Peyer's patch (tissue), 4 donors: ENCODE measurements around the gene SYNGAP1. TPM values are rescaled to one million over a fixed set of nuclear protein-coding genes. Genes with fewer than 3 reads are reported as not detected.
"Not testable (repeated sequence)": the region's sequence is repeated elsewhere in the genome, so short reads cannot be mapped to it uniquely, and the experiment has no call there.

ENCODE experiments used
- DNase-seq, 3 donors: peaks; one replicate each; pipeline ENCODE4 v3.0.0-alpha.2; 2017 to 2019
- H3K27ac ChIP-seq, 4 donors: fragments of 200-600 bp; sonication (generic); one replicate each; pipeline ENCODE4 v1.5.1; 2016 to 2019
- H3K27me3 ChIP-seq, 2 donors: fragments of 200-600 bp; sonication (generic); one replicate each; pipeline ENCODE4 v1.5.1; 2019
- H3K36me3 ChIP-seq, 3 donors: fragments of 200-600 bp; sonication (generic); one replicate each; pipeline ENCODE4 v1.5.1; 2016 to 2019
- H3K4me1 ChIP-seq, 4 donors: fragments of 200-600 bp; sonication (generic); one replicate each; pipeline ENCODE4 v1.5.1; 2016 to 2019
- H3K4me3 ChIP-seq, 4 donors: fragments of 200-600 bp; sonication (generic); 1 replicate in 3 of 4; 2 replicates in 1 of 4; pipeline ENCODE4 v1.5.1; 2016 to 2019; ENCODE audit warnings: mild to moderate bottlenecking in 1 of 4
- H3K9me3 ChIP-seq, 4 donors: fragments of 200-600 bp; sonication (generic); one replicate each; pipeline ENCODE4 v1.5.1; 2016 to 2019; ENCODE audit warnings: mild to moderate bottlenecking in 1 of 4
- POLR2A ChIP-seq, 2 donors: fragments of 450-650 bp; IDR thresholded peaks; one replicate each; pipeline ENCODE4 v1.5.1; 2017; ENCODE audit warnings: antibody characterized with exemption in 2 of 2, mild to moderate bottlenecking in 2 of 2, moderate library complexity in 2 of 2
- total RNA-seq, 4 donors: library from RNA; depleted of rRNA; stranded (reverse); fragments of >200 nt; gene quantifications; one replicate each; pipeline ENCODE4 v1.1.0, GENCODE V29; 2016
- TF ChIP-seq, protein P1 (sequence below), 6 experiments: fragments of 450-650 bp in 4 of 6; fragments of 200-600 bp in 2 of 6; sonication (generic) in 1 of 6; IDR thresholded peaks; one replicate each; pipeline ENCODE4 v1.5.1; 2017 to 2019; ENCODE audit warnings: antibody characterized with exemption in 6 of 6, mild to moderate bottlenecking in 3 of 6, moderate library complexity in 1 of 6

SYNGAP1 gene
- total RNA-seq: 10 to 100 TPM in 3 of 4 donors, 1 to 10 TPM in 1; 5.4 to 42.1 (median 15.0) TPM

DNA sequence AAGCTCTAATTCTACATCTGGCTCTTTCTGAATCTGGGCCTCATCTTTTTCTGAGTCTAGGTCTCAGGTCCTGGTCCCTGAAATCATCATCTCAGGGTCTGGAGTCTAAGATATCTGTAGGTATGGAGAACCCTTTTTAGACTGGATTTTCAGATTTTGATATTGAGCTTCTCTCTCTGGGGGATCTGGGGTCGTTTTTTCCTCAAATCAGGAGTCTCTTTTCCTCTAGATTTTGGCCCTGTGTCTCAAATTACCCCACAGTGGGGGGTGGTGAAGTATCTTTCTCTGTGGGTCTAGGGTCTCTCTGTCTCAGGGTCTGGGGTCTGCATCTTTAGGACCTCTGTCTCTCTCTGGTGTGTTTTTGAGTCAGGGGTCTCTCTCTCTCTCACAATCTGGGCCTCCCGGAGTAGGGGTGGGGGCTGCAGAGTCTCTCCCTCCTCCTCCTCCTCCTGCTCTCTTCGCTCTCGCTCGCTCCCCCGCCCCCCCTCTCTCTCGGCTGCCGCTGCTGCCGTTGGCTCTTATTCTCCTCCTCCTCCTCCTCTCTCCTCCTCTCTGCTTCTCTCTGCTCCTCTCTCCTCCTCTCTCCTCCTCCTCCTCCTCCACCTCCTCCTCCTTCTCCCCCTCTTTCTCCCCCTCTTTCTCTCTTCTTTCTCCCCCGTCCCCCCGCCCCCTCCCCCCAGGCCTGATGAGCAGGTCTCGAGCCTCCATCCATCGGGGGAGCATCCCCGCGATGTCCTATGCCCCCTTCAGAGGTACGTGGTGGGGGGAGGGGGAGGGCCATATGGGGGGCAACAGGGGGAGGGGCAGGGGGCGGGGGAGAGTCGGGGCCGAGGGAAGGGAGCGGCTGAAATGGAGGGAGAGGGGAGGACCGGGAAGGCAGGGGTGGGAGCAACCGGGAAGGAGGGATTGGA, at the start of gene SYNGAP1:
Gene SYNGAP1 (plus strand): TSS at position 486 of the 911 bp plus-strand sequence. CDS start 200 bp downstream, at position 686.
- TF ChIP-seq, protein P1, sequence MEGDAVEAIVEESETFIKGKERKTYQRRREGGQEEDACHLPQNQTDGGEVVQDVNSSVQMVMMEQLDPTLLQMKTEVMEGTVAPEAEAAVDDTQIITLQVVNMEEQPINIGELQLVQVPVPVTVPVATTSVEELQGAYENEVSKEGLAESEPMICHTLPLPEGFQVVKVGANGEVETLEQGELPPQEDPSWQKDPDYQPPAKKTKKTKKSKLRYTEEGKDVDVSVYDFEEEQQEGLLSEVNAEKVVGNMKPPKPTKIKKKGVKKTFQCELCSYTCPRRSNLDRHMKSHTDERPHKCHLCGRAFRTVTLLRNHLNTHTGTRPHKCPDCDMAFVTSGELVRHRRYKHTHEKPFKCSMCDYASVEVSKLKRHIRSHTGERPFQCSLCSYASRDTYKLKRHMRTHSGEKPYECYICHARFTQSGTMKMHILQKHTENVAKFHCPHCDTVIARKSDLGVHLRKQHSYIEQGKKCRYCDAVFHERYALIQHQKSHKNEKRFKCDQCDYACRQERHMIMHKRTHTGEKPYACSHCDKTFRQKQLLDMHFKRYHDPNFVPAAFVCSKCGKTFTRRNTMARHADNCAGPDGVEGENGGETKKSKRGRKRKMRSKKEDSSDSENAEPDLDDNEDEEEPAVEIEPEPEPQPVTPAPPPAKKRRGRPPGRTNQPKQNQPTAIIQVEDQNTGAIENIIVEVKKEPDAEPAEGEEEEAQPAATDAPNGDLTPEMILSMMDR (IDR thresholded peaks at IDR 0.05): no peak
- TF ChIP-seq POLR2A (IDR thresholded peaks at IDR 0.05): no peak
- H3K27me3 ChIP-seq: no peaks in the 10 kb centered on the region
- DNase-seq: no peak
- peak within 1 kb of the TSS in 3 of 4 donors; percentile 12 to 42 (median 41) for H3K4me3 ChIP-seq
- H3K9me3 ChIP-seq: no peaks in the 10 kb centered on the region
- peaks cover 0 to 12% (median 0%) of the 10 kb centered on the region in 3 donors for H3K36me3 ChIP-seq
- peaks cover 0 to 38% (median 10%) of the 10 kb centered on the region in 4 donors for H3K4me1 ChIP-seq
- H3K27ac ChIP-seq: peak within 1 kb of the TSS; percentile 89 to 95 (median 90)

DNA sequence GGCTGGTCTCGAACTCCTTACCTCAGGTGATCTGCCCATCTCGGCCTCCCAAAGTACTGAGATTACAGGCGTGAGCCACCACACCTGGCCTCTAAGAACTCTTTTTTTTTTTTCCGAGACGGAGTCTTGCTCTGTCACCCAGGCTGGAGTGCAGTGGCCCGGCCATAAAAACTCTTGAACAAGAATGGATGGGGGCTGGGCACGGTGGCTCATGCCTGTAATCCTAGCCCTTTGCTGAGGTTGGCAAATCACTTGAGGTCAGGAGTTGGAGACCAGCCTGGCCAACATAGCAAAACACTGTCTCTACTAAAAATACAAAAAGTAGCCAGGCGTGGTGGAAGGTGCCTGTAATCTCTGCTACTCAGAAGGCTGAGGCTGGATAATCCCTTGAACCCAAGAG, 48.0 kb upstream of the SYNGAP1 start:
- H3K4me3 ChIP-seq, H3K27ac ChIP-seq, H3K36me3 ChIP-seq, DNase-seq, H3K27me3 ChIP-seq, H3K9me3 ChIP-seq: not testable (repeated sequence)
- peaks cover 0 to 14% (median 0%) of the 10 kb centered on the region in 4 donors for H3K4me1 ChIP-seq

GRCh38 chr6:33372526-33373123, 47.2 kb upstream of the SYNGAP1 start:
- H3K27me3 ChIP-seq: no peaks in the 10 kb centered on the region
- peaks cover 0 to 14% (median 0%) of the 10 kb centered on the region in 4 donors for H3K4me1 ChIP-seq
- H3K9me3 ChIP-seq: no peaks in the 10 kb centered on the region
- TF ChIP-seq, protein P1 (IDR thresholded peaks at IDR 0.05): no peak
- TF ChIP-seq POLR2A (IDR thresholded peaks at IDR 0.05): no peak
- H3K36me3 ChIP-seq: no peaks in the 10 kb centered on the region
- H3K4me3 ChIP-seq: no peak overlapping the region
- no peak for DNase-seq
- no peak overlapping the region for H3K27ac ChIP-seq

DNA sequence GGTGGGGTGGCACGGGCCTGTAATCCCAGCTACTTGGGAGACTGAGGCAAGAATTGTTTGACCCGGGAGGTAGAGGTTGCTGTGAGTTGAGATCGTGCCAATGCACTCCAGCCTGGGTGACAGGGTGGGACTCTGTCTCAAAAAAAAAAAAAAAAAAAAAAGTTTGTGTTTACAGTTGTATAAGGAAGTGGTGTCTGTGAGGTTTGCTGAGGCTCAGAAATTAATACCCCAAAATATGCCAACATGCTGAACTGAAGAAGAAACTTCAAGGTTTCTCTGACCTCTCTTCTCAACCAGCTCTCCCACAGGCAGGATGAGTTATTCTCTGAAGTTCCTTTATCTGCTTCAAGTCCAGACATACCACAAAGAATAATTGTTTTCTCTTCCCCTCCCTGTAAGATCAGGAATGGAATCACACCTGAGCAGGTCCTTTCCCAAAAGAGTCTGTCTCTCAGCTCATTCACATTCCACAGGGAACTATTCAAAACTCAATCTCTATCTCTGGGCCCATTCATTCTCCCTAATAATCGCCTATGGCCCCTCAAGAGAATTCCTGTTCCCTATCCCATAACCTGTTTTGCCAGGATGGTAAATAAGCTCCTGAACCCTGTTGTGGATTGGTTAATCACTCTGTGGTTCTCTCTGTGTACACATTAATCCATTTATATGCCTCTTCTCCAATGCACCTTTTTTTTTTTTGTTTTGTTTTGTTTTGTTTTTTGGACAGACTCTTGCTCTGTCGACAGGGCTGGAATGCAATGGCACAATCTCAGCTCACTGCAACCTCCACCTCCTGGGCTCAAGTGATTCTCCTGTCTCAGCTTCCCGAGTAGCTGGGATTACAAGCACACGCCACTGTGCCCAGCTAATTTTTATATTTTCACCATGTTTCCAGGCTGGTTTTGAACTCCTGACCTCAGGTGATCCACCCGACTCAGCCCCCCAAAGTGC, 45.6 kb upstream of the SYNGAP1 start:
- DNase-seq: no peak
- Histone ChIP-seq H3K27me3 (no peaks in the 10 kb centered on the region), H3K36me3 (no peaks in the 10 kb centered on the region), H3K4me1 (peaks cover 0 to 14% (median 0%) of the 10 kb centered on the region in 4 donors), H3K27ac (no peak overlapping the region), H3K4me3 (no peak overlapping the region), H3K9me3 (no peaks in the 10 kb centered on the region)
- TF ChIP-seq POLR2A (IDR thresholded peaks at IDR 0.05): no peak
- TF ChIP-seq, protein P1 (IDR thresholded peaks at IDR 0.05): no peak

DNA sequence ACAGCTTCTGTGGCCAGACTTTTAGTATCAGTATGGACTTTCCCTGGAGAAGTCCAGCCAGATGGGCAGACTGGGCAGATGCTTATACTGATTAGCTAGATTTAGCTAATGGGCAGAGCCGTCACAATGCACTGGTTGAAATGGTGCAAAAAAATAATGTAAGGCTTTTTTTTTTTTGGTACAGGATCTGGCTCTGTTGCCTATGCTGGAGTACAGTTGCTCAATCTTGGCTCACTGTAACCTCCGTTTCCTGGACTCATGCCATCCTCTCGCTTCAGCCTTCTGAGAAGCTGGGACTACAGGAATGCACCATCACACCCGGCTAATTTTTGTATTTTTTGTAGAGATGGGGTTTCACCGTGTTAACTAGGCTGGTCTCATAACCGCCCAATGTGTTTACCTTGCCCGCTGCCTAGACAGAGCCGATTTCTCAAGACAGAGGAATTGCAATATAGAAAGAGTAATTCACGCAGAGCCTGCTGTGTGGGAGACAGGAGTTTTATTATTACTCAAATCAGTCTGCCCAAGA, 44.7 kb upstream of the SYNGAP1 start:
- Histone ChIP-seq H3K4me3 (no peak overlapping the region), H3K27me3 (no peaks in the 10 kb centered on the region), H3K36me3 (no peaks in the 10 kb centered on the region), H3K27ac (peak overlapping the region in 3 of 4 donors; percentile 40 to 63 (median 58)), H3K9me3 (no peaks in the 10 kb centered on the region), H3K4me1 (peaks cover 0 to 14% (median 0%) of the 10 kb centered on the region in 4 donors)
- TF ChIP-seq POLR2A (IDR thresholded peaks at IDR 0.05): no peak
- TF ChIP-seq, protein P1 (IDR thresholded peaks at IDR 0.05): no peak
- peak in 1 of 3 donors; percentile 72 for DNase-seq
